Omental fat pad (tissue), 4 donors: ENCODE data around the gene SORCS2. TPM values are rescaled to one million over a fixed set of nuclear protein-coding genes. Genes with fewer than 3 reads are reported as not detected.

Experiments
- ATAC-seq: fragments of 150-250 bp; one replicate; pipeline ENCODE4 v1.9.1; 2016; ENCODE audit warnings: mild to moderate bottlenecking, moderate library complexity; ENCODE audit not compliant: low FRiP score
- DNase-seq: peaks from one replicate; pipeline ENCODE4 v3.0.0-alpha.2; 2019; ENCODE audit warnings: low spot score
- CTCF ChIP-seq, 3 donors: fragments of 450-650 bp; IDR thresholded peaks; one replicate each; pipeline ENCODE4 v1.5.1; 2016 to 2017; ENCODE audit warnings: antibody characterized with exemption in 3 of 3, mild to moderate bottlenecking in 3 of 3, moderate library complexity in 2 of 3
- total RNA-seq, 4 donors: library from RNA; depleted of rRNA; stranded (reverse); fragments of >200 nt; gene quantifications; one replicate each; pipeline ENCODE4 v1.1.0, GENCODE V29; 2016

SORCS2 gene
- total RNA-seq, 4 donors from 2014 or later = 0.63 to 4.6 (median 1.2) TPM

GRCh38 chr4:7344636-7345155, 152.4 kb downstream of the SORCS2 start:
- DNase-seq = no peak
- no peak for ATAC-seq
- TF ChIP-seq CTCF (IDR thresholded peaks at IDR 0.05) = no peak

GRCh38 chr4:7347981-7348380, 155.6 kb downstream of the SORCS2 start:
- ATAC-seq (no peak), DNase-seq (no peak)
- TF ChIP-seq CTCF (IDR thresholded peaks at IDR 0.05) = no peak

- ATAC-seq = no peak
Observed at GRCh38 chr4:7348946-7349900, 156.9 kb downstream of the SORCS2 start.

GRCh38 chr4:7350396-7350795, 158.1 kb downstream of the SORCS2 start:
- DNase-seq (no peak), ATAC-seq (no peak)
- no peak for TF ChIP-seq CTCF (IDR thresholded peaks at IDR 0.05)

More at GRCh38 chr4:7348946-7349900, 156.9 kb downstream of the SORCS2 start:
- no peak for DNase-seq
- no peak for TF ChIP-seq CTCF (IDR thresholded peaks at IDR 0.05)

- DNase-seq (no peak), ATAC-seq (no peak)
- TF ChIP-seq CTCF (IDR thresholded peaks at IDR 0.05) = no peak
Observed at GRCh38 chr4:7351014-7351413, 158.7 kb downstream of the SORCS2 start.

GRCh38 chr4:7352486-7352885, 160.1 kb downstream of the SORCS2 start:
- TF ChIP-seq CTCF (IDR thresholded peaks at IDR 0.05) = no peak
- ATAC-seq = no peak
- no peak for DNase-seq
